IMR-90 (cell line): ENCODE results near the gene CDH2. TPM values are rescaled to one million over a fixed set of nuclear protein-coding genes. Genes with fewer than 3 reads are reported as not detected.

Experiments used
- ATAC-seq: fragments of 200-7000 bp; cut with Tn5 transposase; 2 replicates; pipeline ENCODE4 v1.9.1; 2020; ENCODE audit warnings: low read depth, mild to moderate bottlenecking, moderate library complexity
- BruUV-seq: library from RNA; stranded (reverse); fragments of 400-500 nt; replicated peaks from 2 replicates; lab custom pipeline; 2021; lab: Mats Ljungman, UMichigan
- CTCF ChIA-PET: fragments of 300-600 bp; formaldehyde crosslinking; extraction: SDS; loops from one replicate; lab custom pipeline; 2021; ENCODE audit warnings: antibody characterized with exemption; lab: Yijun Ruan, JAX
- POLR2A ChIA-PET: fragments of 300-600 bp; sonication (Branson Sonifier 250); formaldehyde crosslinking; loops from one replicate; lab custom pipeline; 2022; ENCODE audit warnings: antibody characterized with exemption; ENCODE audit not compliant: unreplicated experiment; lab: Charles Lee
- DNase-seq: peaks from one replicate; pipeline ENCODE4 v3.0.0; 2013
- H2AFZ ChIP-seq: replicated peaks from 2 replicates; pipeline ENCODE3; 2013; ENCODE audit warnings: low read length, mild to moderate bottlenecking; ENCODE audit not compliant: poor library complexity
- H2AK5ac ChIP-seq: 2 replicates; pipeline ENCODE4 v1.6.1; 2013; ENCODE audit warnings: low read depth, low read length, inconsistent platforms
- H2AK9ac ChIP-seq: replicated peaks from 2 replicates; pipeline ENCODE3; 2013; ENCODE audit warnings: mild to moderate bottlenecking, low read depth, low read length, moderate library complexity; ENCODE audit not compliant: poor library complexity
- H2BK120ac ChIP-seq: 2 replicates; pipeline ENCODE4 v1.6.1; 2013; ENCODE audit warnings: low read depth, low read length, inconsistent platforms
- H2BK15ac ChIP-seq: 3 replicates; pipeline ENCODE4 v1.6.1; 2013; ENCODE audit warnings: low read depth, low read length, inconsistent platforms
- H2BK20ac ChIP-seq: 2 replicates; pipeline ENCODE4 v1.6.1; 2013; ENCODE audit warnings: low read depth, mild to moderate bottlenecking, inconsistent platforms, low read length, moderate library complexity
- H2BK5ac ChIP-seq: 2 replicates; pipeline ENCODE4 v1.6.1; 2013; ENCODE audit warnings: mild to moderate bottlenecking, low read depth, low read length, inconsistent platforms; ENCODE audit not compliant: poor library complexity, severe bottlenecking
- H3K14ac ChIP-seq: replicated peaks from 2 replicates; pipeline ENCODE4 v1.6.1; 2013; ENCODE audit warnings: low read depth, low read length, inconsistent platforms
- H3K18ac ChIP-seq: 2 replicates; pipeline ENCODE4 v1.6.1; 2013; ENCODE audit warnings: low read depth, low read length, control low read depth
- H3K23ac ChIP-seq: 2 replicates; pipeline ENCODE4 v1.6.1; 2013; ENCODE audit warnings: low read depth, low read length, inconsistent platforms
- H3K27ac ChIP-seq: 2 replicates; pipeline ENCODE4 v1.5.1; 2013; ENCODE audit warnings: mild to moderate bottlenecking, control low read depth, low read length; ENCODE audit not compliant: insufficient read depth
- H3K27me3 ChIP-seq: 2 replicates; pipeline ENCODE4 v1.6.1; 2013; ENCODE audit warnings: low read length; ENCODE audit not compliant: control insufficient read depth, insufficient read depth
- H3K36me3 ChIP-seq: 2 replicates; pipeline ENCODE4 v1.6.1; 2013; ENCODE audit warnings: low read length, mixed read lengths; ENCODE audit not compliant: control insufficient read depth, insufficient read depth
- H3K4ac ChIP-seq: 2 replicates; pipeline ENCODE4 v1.6.1; 2013; ENCODE audit warnings: low read depth, low read length, inconsistent platforms
- H3K4me1 ChIP-seq: 2 replicates; pipeline ENCODE4 v1.6.1; 2013; ENCODE audit warnings: low read length, mixed read lengths; ENCODE audit not compliant: control insufficient read depth, insufficient read depth
- H3K4me2 ChIP-seq: 2 replicates; pipeline ENCODE4 v1.6.1; 2013; ENCODE audit warnings: low read depth, mild to moderate bottlenecking, control low read depth, low read length, moderate library complexity
- H3K4me3 ChIP-seq: 2 replicates; pipeline ENCODE4 v1.5.1; 2013; ENCODE audit warnings: low read depth, mild to moderate bottlenecking, control low read depth, low read length, moderate library complexity; ENCODE audit not compliant: insufficient read depth
- H3K56ac ChIP-seq: 2 replicates; pipeline ENCODE4 v1.6.1; 2013; ENCODE audit warnings: low read length, inconsistent platforms; ENCODE audit not compliant: insufficient read depth; ENCODE audit errors: extremely low read depth
- H3K79me1 ChIP-seq, 2 experiments: 2 replicates each; pipeline ENCODE4 v1.6.1; 2013; ENCODE audit warnings: low read length in 2 of 2, inconsistent platforms in 1 of 2, low read depth in 1 of 2
- H3K9ac ChIP-seq: 2 replicates; pipeline ENCODE4 v1.6.1; 2013; ENCODE audit warnings: low read depth, low read length, control low read depth
- H3K9me1 ChIP-seq: 2 replicates; pipeline ENCODE4 v1.6.1; 2013; ENCODE audit warnings: low read length, inconsistent platforms; ENCODE audit not compliant: insufficient read depth
- H3K9me3 ChIP-seq: 2 replicates; pipeline ENCODE4 v1.6.1; 2013; ENCODE audit warnings: low read length; ENCODE audit not compliant: control insufficient read depth, insufficient read depth
- H4K20me1 ChIP-seq: 2 replicates; pipeline ENCODE4 v1.6.1; 2013; ENCODE audit warnings: low read length, inconsistent platforms; ENCODE audit not compliant: insufficient read depth
- H4K5ac ChIP-seq: 2 replicates; pipeline ENCODE4 v1.6.1; 2013; ENCODE audit warnings: mild to moderate bottlenecking, low read depth, low read length, control low read depth
- H4K8ac ChIP-seq, 2 experiments: 2 replicates each; pipeline ENCODE4 v1.6.1; 2013; ENCODE audit warnings: low read depth in 2 of 2, low read length in 2 of 2, control low read depth in 1 of 2, inconsistent platforms in 1 of 2
- H4K91ac ChIP-seq: 2 replicates; pipeline ENCODE4 v1.6.1; 2013; ENCODE audit warnings: low read depth, low read length, inconsistent platforms; ENCODE audit not compliant: insufficient read depth
- MAFK ChIP-seq: IDR thresholded peaks from 2 replicates; pipeline ENCODE4 v1.6.1; 2012; ENCODE audit warnings: low read depth, low read length, improper control_type of control experiment
- MAZ ChIP-seq: IDR thresholded peaks from 2 replicates; pipeline ENCODE4 v1.6.1; 2012; ENCODE audit warnings: low read depth, mild to moderate bottlenecking, low read length, improper control_type of control experiment, moderate library complexity, borderline replicate concordance
- MXI1 ChIP-seq: IDR thresholded peaks from 2 replicates; pipeline ENCODE4 v1.6.1; 2012; ENCODE audit warnings: low read depth, mild to moderate bottlenecking, low read length, moderate library complexity, borderline replicate concordance
- NFE2L2 ChIP-seq: fragments of 150-350 bp; IDR thresholded peaks from 2 replicates; pipeline ENCODE4 v1.6.1; 2016; ENCODE audit warnings: low read depth, mild to moderate bottlenecking, low read length
- POLR2A ChIP-seq: IDR thresholded peaks from 2 replicates; pipeline ENCODE4 v1.6.1; 2012; ENCODE audit warnings: mild to moderate bottlenecking, low read depth, low read length
- RAD21 ChIP-seq: IDR thresholded peaks from 2 replicates; pipeline ENCODE4 v1.6.1; 2012; ENCODE audit warnings: low read length, improper control_type of control experiment
- RCOR1 ChIP-seq: IDR thresholded peaks from 2 replicates; pipeline ENCODE4 v1.6.1; 2012; ENCODE audit warnings: mild to moderate bottlenecking, low read length, improper control_type of control experiment; ENCODE audit not compliant: insufficient replicate concordance
- SMC3 ChIP-seq: fragments of 150-350 bp; IDR thresholded peaks from 2 replicates; pipeline ENCODE4 v1.6.1; 2016; ENCODE audit warnings: low read depth, mild to moderate bottlenecking, antibody characterized with exemption, low read length, moderate library complexity
- WGBS, 2 experiments: methylation state at CpG; one replicate each; pipeline versions ENCODE4 v1.1.5 to v1.1.7; 2013; ENCODE audit warnings: missing lambda C conversion rate in 2 of 2; ENCODE audit not compliant: insufficient read length in 1 of 2; ENCODE audit errors: extremely low coverage in 2 of 2; 5-methylcytosine and 5-hydroxymethylcytosine counted together
- dilution Hi-C: fragments of 300-500 bp; cut with HindIII; formaldehyde crosslinking; loops from one replicate; pipeline ENCODE4 v1.14.3; 2018; ENCODE audit warnings: low sequenced_read_pairs; ENCODE audit not compliant: unreplicated experiment
- in situ Hi-C: fragments of 300-500 bp; cut with MboI; formaldehyde crosslinking; loops from 3 replicates; pipeline ENCODE4 v1.14.3; 2019; ENCODE audit warnings: low sequenced_read_pairs, inconsistent platforms, mixed read lengths
- intact Hi-C: fragments of 100-400 bp; cut with micrococcal nuclease; formaldehyde crosslinking; loops from 2 replicates; pipeline ENCODE4 v1.10.0; 2022
- polyA plus RNA-seq, 3 experiments: library from polyadenylated mRNA; depleted of rRNA; stranded (reverse); fragments of >200 nt; gene quantifications; 2 replicates each; pipeline ENCODE4 v1.2.3, GENCODE V29; 2012; ENCODE audit warnings: low replicate concordance in 1 of 3
- total RNA-seq: library from RNA; depleted of rRNA; stranded (reverse); fragments of >200 nt; gene quantifications from 2 replicates; pipeline ENCODE4 v1.2.3, GENCODE V29; 2012
- TF ChIP-seq, protein P1 (sequence below): fragments of 150-350 bp; IDR thresholded peaks from 2 replicates; pipeline ENCODE4 v1.6.1; 2016; ENCODE audit warnings: low read depth, mild to moderate bottlenecking, low read length, moderate library complexity, borderline replicate concordance
- TF ChIP-seq, protein P2 (sequence below): fragments of 150-350 bp; IDR thresholded peaks from 2 replicates; pipeline ENCODE4 v1.6.1; 2017; ENCODE audit warnings: mild to moderate bottlenecking, antibody characterized with exemption, low read length, low read depth

Gene CDH2
- total and polyA plus RNA-seq, 2 of the 4 experiments (the other 2 are of a cell fraction): 55.6 to 111 TPM

DNA sequence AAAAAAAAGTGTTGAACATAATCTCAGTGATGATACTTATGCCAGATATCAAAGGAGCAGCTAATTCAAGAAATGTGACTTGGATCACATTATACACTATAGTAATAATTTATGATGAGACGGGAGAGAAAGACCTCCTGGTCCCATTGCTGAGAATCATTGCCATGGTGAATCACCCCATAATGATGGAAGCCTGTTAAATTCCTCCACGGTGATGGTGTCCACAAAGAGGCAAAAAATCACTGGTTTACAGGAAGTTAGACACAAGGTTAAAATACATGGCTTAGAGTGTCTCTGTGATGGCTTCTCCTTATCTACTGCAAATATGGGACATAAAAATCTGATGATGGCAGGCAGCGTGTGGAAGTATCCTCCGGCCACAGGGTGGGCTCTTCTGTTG lies 210.0 kb downstream of the CDH2 start:
- intact Hi-C loops: no loop called here
- H3K27ac ChIP-seq: no peak overlapping the region
- no peak overlapping the region for H3K9ac ChIP-seq
- H3K4ac ChIP-seq: no peak overlapping the region
- H3K4me1 ChIP-seq: peaks cover 4% of the 10 kb centered on the region; the same call in 1 of the 2 replicates
- no peak overlapping the region for H2BK120ac ChIP-seq
- no peak overlapping the region for H4K5ac ChIP-seq
- no peak overlapping the region for H3K4me2 ChIP-seq
- no peak overlapping the region for H2AK9ac ChIP-seq
- no peak overlapping the region for H3K14ac ChIP-seq
- ChIA-PET CTCF (no interaction called here), POLR2A (interaction anchor here (0.5 kb wide), 1 partner anchor 11 kb away, joined by 3 read pairs; no protein-coding TSS in a partner anchor)
- H2AFZ ChIP-seq: no peak overlapping the region
- no TSS peak for BruUV-seq
- dilution Hi-C loops: no loop called here
- WGBS, 2 experiments: no CpG with 5 or more reads among the region's 4 CpGs
- no peaks in the 10 kb centered on the region for H3K27me3 ChIP-seq
- H4K91ac ChIP-seq: no peak overlapping the region
- H3K23ac ChIP-seq: no peak overlapping the region
- H3K56ac ChIP-seq: no peak overlapping the region
- no peak overlapping the region for H2BK5ac ChIP-seq
- H4K20me1 ChIP-seq: no peaks in the 10 kb centered on the region
- H2AK5ac ChIP-seq: no peak overlapping the region
- DNase-seq: peak; percentile 41
- no peak overlapping the region for H3K4me3 ChIP-seq
- no peaks in the 10 kb centered on the region for H3K9me3 ChIP-seq
- H3K79me1 ChIP-seq: peaks cover 3 to 4% of the 10 kb centered on the region in 2 experiments; a peak in 2 of 4 replicates
- in situ Hi-C loops: no loop called here
- H3K36me3 ChIP-seq: peaks cover 4% of the 10 kb centered on the region; the same call in 1 of the 2 replicates
- H3K18ac ChIP-seq: no peak overlapping the region
- H2BK20ac ChIP-seq: no peak overlapping the region
- TF ChIP-seq SMC3: no peak
- TF ChIP-seq POLR2A: no peak
- TF ChIP-seq, protein P1, sequence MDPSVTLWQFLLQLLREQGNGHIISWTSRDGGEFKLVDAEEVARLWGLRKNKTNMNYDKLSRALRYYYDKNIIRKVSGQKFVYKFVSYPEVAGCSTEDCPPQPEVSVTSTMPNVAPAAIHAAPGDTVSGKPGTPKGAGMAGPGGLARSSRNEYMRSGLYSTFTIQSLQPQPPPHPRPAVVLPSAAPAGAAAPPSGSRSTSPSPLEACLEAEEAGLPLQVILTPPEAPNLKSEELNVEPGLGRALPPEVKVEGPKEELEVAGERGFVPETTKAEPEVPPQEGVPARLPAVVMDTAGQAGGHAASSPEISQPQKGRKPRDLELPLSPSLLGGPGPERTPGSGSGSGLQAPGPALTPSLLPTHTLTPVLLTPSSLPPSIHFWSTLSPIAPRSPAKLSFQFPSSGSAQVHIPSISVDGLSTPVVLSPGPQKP: no peak
- no peak for TF ChIP-seq MXI1
- TF ChIP-seq, protein P2, sequence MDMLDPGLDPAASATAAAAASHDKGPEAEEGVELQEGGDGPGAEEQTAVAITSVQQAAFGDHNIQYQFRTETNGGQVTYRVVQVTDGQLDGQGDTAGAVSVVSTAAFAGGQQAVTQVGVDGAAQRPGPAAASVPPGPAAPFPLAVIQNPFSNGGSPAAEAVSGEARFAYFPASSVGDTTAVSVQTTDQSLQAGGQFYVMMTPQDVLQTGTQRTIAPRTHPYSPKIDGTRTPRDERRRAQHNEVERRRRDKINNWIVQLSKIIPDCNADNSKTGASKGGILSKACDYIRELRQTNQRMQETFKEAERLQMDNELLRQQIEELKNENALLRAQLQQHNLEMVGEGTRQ: no peak
- TF ChIP-seq RAD21: no peak
- no peak for TF ChIP-seq MAZ
- TF ChIP-seq RCOR1: no peak
- TF ChIP-seq MAFK: no peak
- no peak for TF ChIP-seq NFE2L2
- no peak for ATAC-seq
- no peak overlapping the region for H2BK15ac ChIP-seq
- no peaks in the 10 kb centered on the region; the same call in 1 of the 2 replicates for H3K9me1 ChIP-seq
- H4K8ac ChIP-seq: no peak overlapping the region
